Retinal pigment epithelial cell (primary cell): ENCODE results near the gene BARD1.

ENCODE experiments used
- DNase-seq: peaks from one replicate; pipeline ENCODE4 v3.0.0-alpha.2; 2010; ENCODE audit warnings: low read depth
- H3K4me3 ChIP-seq: 2 replicates; pipeline ENCODE4 v1.5.1; 2011; ENCODE audit warnings: mild to moderate bottlenecking, low read length, control low read depth, moderate library complexity
- TF ChIP-seq, protein P1 (sequence below): conservative IDR thresholded peaks from 2 replicates; pipeline ENCODE4 v1.5.1; 2011; ENCODE audit warnings: low read depth, low read length, control low read depth, inconsistent platforms

BARD1 gene

GRCh38 chr2:214830794-214831346, 21.4 kb upstream of the BARD1 start:
- H3K4me3 ChIP-seq = no peak overlapping the region
- TF ChIP-seq, protein P1, sequence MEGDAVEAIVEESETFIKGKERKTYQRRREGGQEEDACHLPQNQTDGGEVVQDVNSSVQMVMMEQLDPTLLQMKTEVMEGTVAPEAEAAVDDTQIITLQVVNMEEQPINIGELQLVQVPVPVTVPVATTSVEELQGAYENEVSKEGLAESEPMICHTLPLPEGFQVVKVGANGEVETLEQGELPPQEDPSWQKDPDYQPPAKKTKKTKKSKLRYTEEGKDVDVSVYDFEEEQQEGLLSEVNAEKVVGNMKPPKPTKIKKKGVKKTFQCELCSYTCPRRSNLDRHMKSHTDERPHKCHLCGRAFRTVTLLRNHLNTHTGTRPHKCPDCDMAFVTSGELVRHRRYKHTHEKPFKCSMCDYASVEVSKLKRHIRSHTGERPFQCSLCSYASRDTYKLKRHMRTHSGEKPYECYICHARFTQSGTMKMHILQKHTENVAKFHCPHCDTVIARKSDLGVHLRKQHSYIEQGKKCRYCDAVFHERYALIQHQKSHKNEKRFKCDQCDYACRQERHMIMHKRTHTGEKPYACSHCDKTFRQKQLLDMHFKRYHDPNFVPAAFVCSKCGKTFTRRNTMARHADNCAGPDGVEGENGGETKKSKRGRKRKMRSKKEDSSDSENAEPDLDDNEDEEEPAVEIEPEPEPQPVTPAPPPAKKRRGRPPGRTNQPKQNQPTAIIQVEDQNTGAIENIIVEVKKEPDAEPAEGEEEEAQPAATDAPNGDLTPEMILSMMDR = peak; percentile 58
- no peak for DNase-seq

- TF ChIP-seq, protein P1 = no peak
- no peak for DNase-seq
- H3K4me3 ChIP-seq = no peak overlapping the region
Measured at GRCh38 chr2:214816008-214816533, 6.6 kb upstream of the BARD1 start.

DNA sequence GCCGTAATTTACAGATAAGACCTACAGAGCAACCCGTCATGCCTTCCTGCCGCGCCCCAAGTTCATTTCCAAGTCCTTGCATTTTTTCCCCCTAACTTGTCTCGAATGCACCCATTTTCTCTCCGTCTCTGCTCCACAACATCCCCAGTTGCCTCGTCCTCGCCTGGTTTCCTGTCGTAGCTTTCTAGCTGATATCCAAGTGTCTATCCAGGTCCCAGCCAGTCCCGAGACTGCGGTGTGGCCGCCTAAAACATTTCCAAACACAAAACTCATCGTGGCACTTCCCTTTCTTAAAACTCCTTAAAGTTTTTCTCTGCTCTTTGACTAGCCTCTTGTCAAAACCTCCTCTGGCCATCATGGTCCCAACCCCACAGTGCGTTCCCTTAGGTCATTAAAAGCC, 1.2 kb upstream of the BARD1 start:
- no peak for DNase-seq
- H3K4me3 ChIP-seq = peak overlapping the region; percentile 70
- TF ChIP-seq, protein P1 = no peak

GRCh38 chr2:214809751-214810564, 475 bp upstream of the BARD1 start:
- TF ChIP-seq, protein P1 = no peak
- peak overlapping the region; percentile 90 for H3K4me3 ChIP-seq
- DNase-seq = peak; percentile 87

DNA sequence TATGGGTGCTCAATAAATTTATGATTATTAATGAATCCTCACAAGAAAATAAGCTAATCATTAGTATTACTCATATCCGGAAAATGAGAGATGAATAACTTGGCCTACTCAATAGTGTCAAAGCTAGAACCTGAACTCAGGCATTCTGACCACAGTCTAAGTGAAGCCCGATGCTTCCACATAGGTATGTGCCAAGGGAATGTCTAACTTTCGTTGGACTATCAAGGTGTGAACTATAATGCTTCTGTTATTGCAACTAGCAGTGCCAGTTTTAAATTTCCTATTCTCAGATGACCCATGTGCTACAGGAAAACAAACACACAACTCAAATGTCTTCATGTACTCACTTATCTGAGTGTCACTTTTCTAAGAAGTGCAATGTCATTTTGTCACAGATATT, 1.8 kb downstream of the BARD1 start:
- DNase-seq = no peak
- TF ChIP-seq, protein P1 = no peak
- H3K4me3 ChIP-seq = peak overlapping the region; percentile 90

- no peak overlapping the region for H3K4me3 ChIP-seq
- no peak for DNase-seq
- TF ChIP-seq, protein P1 = no peak
Measured at GRCh38 chr2:214801768-214802397, 7.6 kb downstream of the BARD1 start.
